HG03558 (cell line): ENCODE measurements around the gene RASD1.
"Not testable (repeated sequence)": the region's sequence is repeated elsewhere in the genome, so short reads cannot be mapped to it uniquely, and the experiment has no call there.

Source experiments
- ATAC-seq: cut with Tn5 transposase; IDR thresholded peaks from one replicate; pipeline ENCODE4 v1.9.1; 2021; ENCODE audit warnings: moderate number of reproducible peaks; ENCODE audit not compliant: unreplicated experiment; ENCODE audit errors: extremely low read depth

Gene RASD1

GRCh38 chr17:17499402-17500145 is 3.4 kb upstream of the RASD1 start:
- no peak for ATAC-seq

- ATAC-seq = no peak
These were observed 2.6 kb upstream of the RASD1 start for GRCh38 chr17:17498606-17499301.

- no peak for ATAC-seq
These were observed 1.8 kb upstream of the RASD1 start for GRCh38 chr17:17497845-17498520.

- no peak for ATAC-seq
These were observed 1.1 kb upstream of the RASD1 start for GRCh38 chr17:17497065-17497844.

GRCh38 chr17:17495536-17496188 is 533 bp downstream of the RASD1 start:
- ATAC-seq = no peak

GRCh38 chr17:17494870-17495535 is 1.2 kb downstream of the RASD1 start:
- ATAC-seq = no peak

- no peak for ATAC-seq
These were observed 1.7 kb downstream of the RASD1 start for GRCh38 chr17:17494499-17494869.

- ATAC-seq = no peak
These were observed 2.2 kb downstream of the RASD1 start for GRCh38 chr17:17493986-17494466.

- ATAC-seq = no peak
These were observed 2.8 kb downstream of the RASD1 start for GRCh38 chr17:17493249-17493985.

GRCh38 chr17:17492571-17492970 is 3.6 kb downstream of the RASD1 start:
- ATAC-seq = no peak

- ATAC-seq = no peak
These were observed 4.1 kb downstream of the RASD1 start for GRCh38 chr17:17492085-17492484.

GRCh38 chr17:17491546-17491988 is 4.6 kb downstream of the RASD1 start:
- no peak for ATAC-seq

GRCh38 chr17:17491031-17491471 is 5.1 kb downstream of the RASD1 start:
- no peak for ATAC-seq

- ATAC-seq = no peak
These were observed 8.2 kb downstream of the RASD1 start for GRCh38 chr17:17487998-17488397.

- not testable (repeated sequence) for ATAC-seq
These were observed 9.8 kb downstream of the RASD1 start for GRCh38 chr17:17486416-17486815.

GRCh38 chr17:17485420-17485819 is 10.8 kb downstream of the RASD1 start:
- ATAC-seq = no peak

GRCh38 chr17:17484451-17484899 is 11.7 kb downstream of the RASD1 start:
- no peak for ATAC-seq

GRCh38 chr17:17481860-17482259 is 14.3 kb downstream of the RASD1 start:
- no peak for ATAC-seq
